ENCODE measurements around the gene ACCS. TPM values are rescaled to one million over a fixed set of nuclear protein-coding genes. Genes with fewer than 3 reads are reported as not detected.

The ACCS gene
- total and polyA plus RNA-seq, 2 donors (not counting 3 experiments of a cell fraction or from before 2014, with no cell fraction given), result 8.6 to 22.7 TPM

DNA sequence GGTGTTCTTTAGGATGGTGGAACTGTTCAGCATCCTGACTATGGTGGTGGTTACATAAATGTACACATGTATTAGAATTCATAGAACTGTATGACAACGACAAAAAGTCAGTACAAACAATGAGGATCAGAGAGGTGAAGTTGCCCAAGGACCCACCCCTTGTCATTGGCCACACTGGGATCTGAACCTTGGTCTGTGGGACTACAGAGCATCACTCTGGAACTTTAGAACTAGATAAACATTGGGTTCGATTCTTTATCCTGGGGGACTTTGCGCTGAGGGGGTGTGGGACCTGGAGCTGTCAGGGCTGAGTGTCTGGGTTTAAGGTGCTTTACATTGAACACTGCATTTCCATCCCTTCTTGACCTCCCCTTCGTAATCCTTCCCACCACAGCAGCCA lies 16.6 kb downstream of the ACCS start:
- dilution Hi-C loops (cut with MboI; ENCODE audit: extremely low pct_ligation_motif_present, low sequenced_read_pairs) (no loop called here), intact Hi-C loops (cut with micrococcal nuclease) (no loop called here)
- FAIRE-seq (no peak), DNase-seq (ENCODE audit: low read depth, low spot score) (no peak)
- Histone ChIP-seq H3K27ac (ENCODE audit: insufficient read depth, low read depth, low read length) (no peak overlapping the region), H4K20me1 (replicated peaks; ENCODE audit: control insufficient read depth, extremely low read depth, insufficient read depth, low read length) (no peaks in the 10 kb centered on the region), H3K9me3 (replicated peaks; ENCODE audit: control insufficient read depth, insufficient read depth, low read length) (no peaks in the 10 kb centered on the region), H3K4me1 (ENCODE audit: control insufficient read depth, extremely low read depth, insufficient read depth, low read length) (no peaks in the 10 kb centered on the region), H3K9me1 (replicated peaks; ENCODE audit: control insufficient read depth, extremely low read depth, insufficient read depth, low read length) (no peaks in the 10 kb centered on the region), H3K27me3 (ENCODE audit: control insufficient read depth in 2 of 2, insufficient read depth in 2 of 2, low read length in 2 of 2) (peaks cover 13 to 26% of the 10 kb centered on the region in 2 experiments), H3K9ac (replicated peaks; ENCODE audit: extremely low read depth, insufficient read depth, low read length) (no peak overlapping the region), H3K79me2 (ENCODE audit: control insufficient read depth, insufficient read depth, low read length) (no peaks in the 10 kb centered on the region), H3K36me3 (ENCODE audit: control insufficient read depth in 2 of 2, extremely low read depth in 1 of 2, insufficient read depth in 2 of 2, low read length in 2 of 2) (no peaks in the 10 kb centered on the region), H2AFZ (ENCODE audit: low read depth, low read length) (no peak overlapping the region), H3K4me3 (replicated peaks in 1 of 3; ENCODE audit: insufficient read depth in 1 of 3, low read depth in 1 of 3, low read length in 3 of 3) (no peak overlapping the region), H3K4me2 (ENCODE audit: insufficient read depth, low read length) (no peak overlapping the region)
- CTCF ChIA-PET, result interaction anchor here (6.7 kb wide), 1 partner anchor 12 kb away, joined by 45 read pairs; the partner anchor contains the start of gene EXT2
- POLR2A ChIA-PET, result no interaction called here
- TF ChIP-seq POLR2AphosphoS5 (IDR thresholded peaks at IDR 0.05; ENCODE audit: insufficient read depth, low read depth, low read length), result no peak
- no peak for TF ChIP-seq CTCF (IDR thresholded peaks at IDR 0.05; ENCODE audit: extremely low read depth in 1 of 2, insufficient read depth in 1 of 2, low read depth in 1 of 2, low read length in 2 of 2)
- no peak for TF ChIP-seq EZH2 (IDR thresholded peaks at IDR 0.05; ENCODE audit: borderline replicate concordance, low read depth, low read length, severe bottlenecking)
- TF ChIP-seq GATA2 (IDR thresholded peaks at IDR 0.05; ENCODE audit: insufficient read depth, insufficient read length, low read depth, low read length), result no peak
- TF ChIP-seq, protein P1, sequence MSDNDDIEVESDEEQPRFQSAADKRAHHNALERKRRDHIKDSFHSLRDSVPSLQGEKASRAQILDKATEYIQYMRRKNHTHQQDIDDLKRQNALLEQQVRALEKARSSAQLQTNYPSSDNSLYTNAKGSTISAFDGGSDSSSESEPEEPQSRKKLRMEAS (IDR thresholded peaks at IDR 0.05; ENCODE audit: insufficient read depth, insufficient read length), result no peak
- no peak for TF ChIP-seq POLR2A (IDR thresholded peaks at IDR 0.05; ENCODE audit: low read depth, low read length)
- no peak for TF ChIP-seq JUN (IDR thresholded peaks at IDR 0.05; ENCODE audit: borderline replicate concordance, insufficient read depth, insufficient read length, low read depth)
- TF ChIP-seq FOS (IDR thresholded peaks at IDR 0.05; ENCODE audit: borderline replicate concordance, insufficient read depth, low read length), result no peak
- no TSS peak for BruUV-seq (replicated peaks)
